Memory B cell (primary cell): ENCODE results near the gene RMDN2.

Source experiments
- ATAC-seq: fragments of 150-1000 bp; cut with Tn5 transposase; 2 replicates; pipeline ENCODE4 v1.10.0; 2021; ENCODE audit warnings: low read depth, mild to moderate bottlenecking, moderate library complexity
- DNase-seq, 2 donors: peaks; one replicate each; pipeline ENCODE4 v3.0.0; 2022; ENCODE audit warnings: low spot score in 2 of 2
- H3K27ac Mint-ChIP-seq: one replicate; pipeline ENCODE4 v1.8.0; 2022; ENCODE audit warnings: mild to moderate bottlenecking, moderate library complexity, mixed read lengths
- H3K27me3 Mint-ChIP-seq: one replicate; pipeline ENCODE4 v1.8.0; 2022; ENCODE audit warnings: mixed read lengths
- H3K36me3 Mint-ChIP-seq: one replicate; pipeline ENCODE4 v1.8.0; 2022; ENCODE audit warnings: mild to moderate bottlenecking, mixed read lengths
- H3K4me1 Mint-ChIP-seq: one replicate; pipeline ENCODE4 v1.8.0; 2022; ENCODE audit warnings: mixed read lengths
- H3K4me3 Mint-ChIP-seq: one replicate; pipeline ENCODE4 v1.8.0; 2022; ENCODE audit warnings: mild to moderate bottlenecking, moderate library complexity, mixed read lengths
- H3K9me3 Mint-ChIP-seq: one replicate; pipeline ENCODE4 v1.8.0; 2022; ENCODE audit warnings: mixed read lengths

Gene RMDN2

GRCh38 chr2:38038682-38039081 is 113.6 kb downstream of the RMDN2 start:
- Mint-ChIP-seq H3K9me3 (no peaks in the 10 kb centered on the region), H3K36me3 (no peaks in the 10 kb centered on the region), H3K4me3 (peak overlapping the region; percentile 73), H3K27ac (no peak overlapping the region), H3K27me3 (peaks cover 19% of the 10 kb centered on the region), H3K4me1 (peaks cover 10% of the 10 kb centered on the region)
- ATAC-seq: no peak
- no peak for DNase-seq

GRCh38 chr2:38039121-38039910 is 114.2 kb downstream of the RMDN2 start:
- DNase-seq (no peak), ATAC-seq (no peak)
- Mint-ChIP-seq H3K27ac (no peak overlapping the region), H3K4me3 (no peak overlapping the region), H3K9me3 (no peaks in the 10 kb centered on the region), H3K36me3 (no peaks in the 10 kb centered on the region), H3K4me1 (peaks cover 10% of the 10 kb centered on the region), H3K27me3 (peaks cover 18% of the 10 kb centered on the region)

- no peaks in the 10 kb centered on the region for H3K36me3 Mint-ChIP-seq
- H3K9me3 Mint-ChIP-seq: no peaks in the 10 kb centered on the region
- ATAC-seq (no peak), DNase-seq (no peak)
- H3K27me3 Mint-ChIP-seq: no peaks in the 10 kb centered on the region
- no peak overlapping the region for H3K4me3 Mint-ChIP-seq
- H3K27ac Mint-ChIP-seq: no peak overlapping the region
- no peaks in the 10 kb centered on the region for H3K4me1 Mint-ChIP-seq
Measured at GRCh38 chr2:38045811-38046210, 120.7 kb downstream of the RMDN2 start.

GRCh38 chr2:38056216-38056615 is 131.1 kb downstream of the RMDN2 start:
- Mint-ChIP-seq H3K36me3 (no peaks in the 10 kb centered on the region), H3K4me1 (no peaks in the 10 kb centered on the region), H3K27me3 (peaks cover 7% of the 10 kb centered on the region), H3K4me3 (no peak overlapping the region), H3K27ac (no peak overlapping the region), H3K9me3 (no peaks in the 10 kb centered on the region)
- ATAC-seq (no peak), DNase-seq (no peak)

GRCh38 chr2:38057651-38058410 is 132.7 kb downstream of the RMDN2 start:
- H3K36me3 Mint-ChIP-seq: no peaks in the 10 kb centered on the region
- H3K27me3 Mint-ChIP-seq: peaks cover 13% of the 10 kb centered on the region
- DNase-seq (no peak), ATAC-seq (no peak)
- H3K4me1 Mint-ChIP-seq: no peaks in the 10 kb centered on the region
- H3K9me3 Mint-ChIP-seq: no peaks in the 10 kb centered on the region
- H3K4me3 Mint-ChIP-seq: no peak overlapping the region
- H3K27ac Mint-ChIP-seq: no peak overlapping the region

- Mint-ChIP-seq H3K4me3 (no peak overlapping the region), H3K4me1 (no peaks in the 10 kb centered on the region), H3K36me3 (no peaks in the 10 kb centered on the region), H3K27me3 (peaks cover 11% of the 10 kb centered on the region), H3K27ac (no peak overlapping the region), H3K9me3 (no peaks in the 10 kb centered on the region)
- DNase-seq: no peak
- no peak for ATAC-seq
Measured at GRCh38 chr2:38060236-38061018, 135.3 kb downstream of the RMDN2 start.

- H3K4me1 Mint-ChIP-seq: no peaks in the 10 kb centered on the region
- no peak for DNase-seq
Measured at GRCh38 chr2:38064801-38065501, 139.9 kb downstream of the RMDN2 start.

GRCh38 chr2:38065502-38066135 is 140.5 kb downstream of the RMDN2 start:
- no peak overlapping the region for H3K27ac Mint-ChIP-seq
- no peaks in the 10 kb centered on the region for H3K36me3 Mint-ChIP-seq
- no peaks in the 10 kb centered on the region for H3K9me3 Mint-ChIP-seq
- no peak overlapping the region for H3K4me3 Mint-ChIP-seq
- ATAC-seq: no peak
- H3K27me3 Mint-ChIP-seq: peaks cover 7% of the 10 kb centered on the region
- no peak for DNase-seq
- no peaks in the 10 kb centered on the region for H3K4me1 Mint-ChIP-seq

More at GRCh38 chr2:38064801-38065501, 139.9 kb downstream of the RMDN2 start:
- Mint-ChIP-seq H3K9me3 (no peaks in the 10 kb centered on the region), H3K4me3 (no peak overlapping the region), H3K27ac (no peak overlapping the region), H3K27me3 (peaks cover 8% of the 10 kb centered on the region), H3K36me3 (no peaks in the 10 kb centered on the region)
- no peak for ATAC-seq

- Mint-ChIP-seq H3K27me3 (peaks cover 7% of the 10 kb centered on the region), H3K27ac (no peak overlapping the region), H3K4me1 (no peaks in the 10 kb centered on the region), H3K4me3 (no peak overlapping the region), H3K36me3 (no peaks in the 10 kb centered on the region), H3K9me3 (no peaks in the 10 kb centered on the region)
- ATAC-seq: no peak
- DNase-seq: no peak
Measured at GRCh38 chr2:38066421-38067115, 141.5 kb downstream of the RMDN2 start.
